CD14-positive monocyte (primary cell): ENCODE data around the gene SSNA1. TPM values are rescaled to one million over a fixed set of nuclear protein-coding genes. Genes with fewer than 3 reads are reported as not detected.

Source experiments
- DNase-seq, 3 donors: peaks; one replicate each; pipeline ENCODE4 v3.0.0-alpha.2; 2011 to 2022
- H2AFZ ChIP-seq: 2 replicates; pipeline ENCODE4 v1.6.0; 2012; ENCODE audit warnings: mild to moderate bottlenecking, low read depth, low read length, inconsistent platforms; ENCODE audit not compliant: insufficient read depth, poor library complexity, severe bottlenecking
- H3K27ac ChIP-seq, 2 donors: 1 replicate in 1 of 2; 2 replicates in 1 of 2; pipeline ENCODE4 v1.5.1; 2012 to 2013; ENCODE audit warnings: low read length in 2 of 2, control low read depth in 1 of 2, inconsistent platforms in 1 of 2, low read depth in 1 of 2, mild to moderate bottlenecking in 1 of 2
- H3K27me3 ChIP-seq, 2 donors: one replicate each; pipeline versions ENCODE4 v1.6.0 to v1.6.1; 2011 to 2013; ENCODE audit warnings: low read length in 2 of 2; ENCODE audit not compliant: control insufficient read depth in 2 of 2, insufficient read depth in 2 of 2
- H3K36me3 ChIP-seq, 2 donors: replicated peaks in 1 of 2; 1 replicate in 1 of 2; 2 replicates in 1 of 2; pipeline versions ENCODE4 v1.5.1 to v1.6.1; 2012 to 2013; ENCODE audit warnings: low read length in 2 of 2, control low read depth in 1 of 2, inconsistent platforms in 1 of 2, mild to moderate bottlenecking in 1 of 2; ENCODE audit not compliant: insufficient read depth in 2 of 2, control insufficient read depth in 1 of 2
- H3K4me1 ChIP-seq, 2 donors: 1 replicate in 1 of 2; 2 replicates in 1 of 2; pipeline versions ENCODE4 v1.5.1 to v1.6.1; 2012 to 2013; ENCODE audit warnings: low read length in 2 of 2, control low read depth in 1 of 2, inconsistent platforms in 1 of 2, mild to moderate bottlenecking in 1 of 2, moderate library complexity in 1 of 2; ENCODE audit not compliant: insufficient read depth in 2 of 2, control insufficient read depth in 1 of 2
- H3K4me2 ChIP-seq: replicated peaks from 2 replicates; pipeline ENCODE3; 2012; ENCODE audit warnings: low read length, moderate library complexity, mild to moderate bottlenecking; ENCODE audit not compliant: poor library complexity, severe bottlenecking; ENCODE audit errors: extremely low read depth
- H3K4me3 ChIP-seq, 3 experiments: fragments of 200-600 bp in 1 of 3; sonication (generic) in 1 of 3; replicated peaks in 1 of 3; 1 replicate in 2 of 3; 2 replicates in 1 of 3; pipeline ENCODE4 v1.5.1; 2011 to 2013; ENCODE audit warnings: low read length in 3 of 3, mild to moderate bottlenecking in 3 of 3, control low read depth in 2 of 3, low read depth in 2 of 3, inconsistent platforms in 1 of 3, moderate library complexity in 1 of 3
- H3K79me2 ChIP-seq: 2 replicates; pipeline ENCODE4 v1.6.0; 2012; ENCODE audit warnings: mild to moderate bottlenecking, control low read depth, inconsistent platforms, low read length, moderate library complexity; ENCODE audit not compliant: insufficient read depth
- H3K9ac ChIP-seq: 2 replicates; pipeline ENCODE4 v1.6.0; 2017; ENCODE audit warnings: low read length, mild to moderate bottlenecking; ENCODE audit not compliant: insufficient read depth, poor library complexity, severe bottlenecking
- H3K9me3 ChIP-seq, 2 donors: replicated peaks in 1 of 2; 1 replicate in 1 of 2; 2 replicates in 1 of 2; pipeline versions ENCODE4 v1.5.1 to v1.6.1; 2012 to 2013; ENCODE audit warnings: low read length in 2 of 2, control low read depth in 1 of 2; ENCODE audit not compliant: control insufficient read depth in 1 of 2, insufficient read depth in 1 of 2
- H4K20me1 ChIP-seq: 2 replicates; pipeline ENCODE4 v1.6.0; 2012; ENCODE audit warnings: mild to moderate bottlenecking, low read length, control low read depth, moderate library complexity; ENCODE audit not compliant: insufficient read depth
- H3K27ac Mint-ChIP-seq, 7 donors: one replicate each; pipeline ENCODE4 v1.8.0; 2020; ENCODE audit warnings: mild to moderate bottlenecking in 7 of 7, mixed read lengths in 7 of 7, moderate library complexity in 6 of 7, inconsistent platforms in 2 of 7
- H3K27me3 Mint-ChIP-seq, 3 donors: one replicate each; pipeline ENCODE4 v1.8.0; 2021 to 2022; ENCODE audit warnings: low read depth in 3 of 3, mild to moderate bottlenecking in 3 of 3, mixed read lengths in 3 of 3, moderate library complexity in 3 of 3, inconsistent platforms in 1 of 3
- H3K36me3 Mint-ChIP-seq, 2 donors: one replicate each; pipeline ENCODE4 v1.8.0; 2020; ENCODE audit warnings: mixed read lengths in 2 of 2, inconsistent platforms in 1 of 2, mild to moderate bottlenecking in 1 of 2
- H3K4me1 Mint-ChIP-seq: one replicate; pipeline ENCODE4 v1.8.0; 2020; ENCODE audit warnings: mild to moderate bottlenecking, mixed read lengths
- H3K4me3 Mint-ChIP-seq, 2 donors: one replicate each; pipeline ENCODE4 v1.8.0; 2020; ENCODE audit warnings: mild to moderate bottlenecking in 2 of 2, mixed read lengths in 2 of 2, moderate library complexity in 1 of 2
- H3K9me3 Mint-ChIP-seq, 7 donors: one replicate each; pipeline ENCODE4 v1.8.0; 2020 to 2022; ENCODE audit warnings: mixed read lengths in 7 of 7, mild to moderate bottlenecking in 6 of 7, moderate library complexity in 6 of 7, inconsistent platforms in 2 of 7
- CTCF ChIP-seq: fragments of 200-600 bp; IDR thresholded peaks from one replicate; pipeline ENCODE4 v1.8.0; 2022; ENCODE audit warnings: antibody characterized with exemption, mild to moderate bottlenecking
- WGBS: methylation state at CpG from one replicate; pipeline ENCODE4 v1.1.5; 2013; ENCODE audit warnings: missing lambda C conversion rate; ENCODE audit not compliant: insufficient coverage; 5-methylcytosine and 5-hydroxymethylcytosine counted together
- intact Hi-C, 2 donors: fragments of 100-400 bp; cut with micrococcal nuclease; formaldehyde crosslinking; loops; one replicate each; pipeline versions ENCODE4 v1.15.0 to v1.15.1; 2023
- polyA plus RNA-seq, 3 donors: library from polyadenylated mRNA; depleted of rRNA in 1 of 3; unstranded in 2 of 3; stranded (reverse) in 1 of 3; fragments of 300-500 nt in 2 of 3; fragments of >200 nt in 1 of 3; fragmentation: Illumina TruSeq in 2 of 3; gene quantifications; 1 replicate in 2 of 3; 2 replicates in 1 of 3; pipeline ENCODE4 v1.2.3, GENCODE V29; 2012 to 2021

Gene SSNA1
- polyA plus RNA-seq, 3 donors: 87.0 to 118 (median 98.3) TPM

GRCh38 chr9:137222190-137223077 lies 34.0 kb downstream of the SSNA1 start, which contains the start of gene RNF208:
Gene RNF208 (minus strand): TSS chr9:137222240. CDS start chr9:137221212, 1,028 bp downstream.
- TF ChIP-seq CTCF: no peak
- no peaks in the 10 kb centered on the region for H3K36me3 Mint-ChIP-seq
- H3K27me3 Mint-ChIP-seq: peaks cover 6 to 31% (median 13%) of the 10 kb centered on the region in 3 donors
- peak within 1 kb of the TSS; percentile 68 to 90 (median 82) for H3K27ac Mint-ChIP-seq
- H2AFZ ChIP-seq: peak within 1 kb of the TSS; percentile 82
- peak within 1 kb of the TSS; percentile 100 for H3K4me2 ChIP-seq
- H3K4me1 Mint-ChIP-seq: peaks cover 23% of the 10 kb centered on the region
- peaks cover 0 to 19% of the 10 kb centered on the region in 2 donors for H3K27me3 ChIP-seq
- no peaks in the 10 kb centered on the region for H3K79me2 ChIP-seq
- H3K36me3 ChIP-seq: no peaks in the 10 kb centered on the region
- peaks cover 33 to 45% of the 10 kb centered on the region in 2 donors for H3K4me1 ChIP-seq
- no peaks in the 10 kb centered on the region for H3K9me3 Mint-ChIP-seq
- no peaks in the 10 kb centered on the region for H3K9me3 ChIP-seq
- peak in 1 of 3 donors; percentile 47 for DNase-seq
- WGBS: 1% methylated on average over 86 of the region's 88 CpGs
- intact Hi-C loops: loop anchor here (1.0 to 5.0 kb wide), 5 partner anchors 17 to 95 kb away; partner anchors contain the start of genes TPRN (in 2 of the 2), ANAPC2 (in 1 of the 2), NDOR1 (in 1 of the 2) and SSNA1 (in 1 of the 2)
- H3K4me3 ChIP-seq: peak within 1 kb of the TSS; percentile 38 to 92 (median 70)
- no peaks in the 10 kb centered on the region for H4K20me1 ChIP-seq
- peak within 1 kb of the TSS; percentile 91 for H3K9ac ChIP-seq
- H3K4me3 Mint-ChIP-seq: peak within 1 kb of the TSS; percentile 90 to 93
- H3K27ac ChIP-seq: peak within 1 kb of the TSS; percentile 49 to 90
